ENCODE results near the gene TUBA3D.
"Not testable (repeated sequence)": the region's sequence is repeated elsewhere in the genome, so short reads cannot be mapped to it uniquely, and the experiment has no call there.

GRCh38 chr2:131440742-131441468 lies 35.0 kb upstream of the TUBA3D start:
- TF ChIP-seq POLR2AphosphoS5, POLR2A, EP300 (IDR thresholded peaks at IDR 0.05): not testable (repeated sequence)
- TF ChIP-seq, protein P1, sequence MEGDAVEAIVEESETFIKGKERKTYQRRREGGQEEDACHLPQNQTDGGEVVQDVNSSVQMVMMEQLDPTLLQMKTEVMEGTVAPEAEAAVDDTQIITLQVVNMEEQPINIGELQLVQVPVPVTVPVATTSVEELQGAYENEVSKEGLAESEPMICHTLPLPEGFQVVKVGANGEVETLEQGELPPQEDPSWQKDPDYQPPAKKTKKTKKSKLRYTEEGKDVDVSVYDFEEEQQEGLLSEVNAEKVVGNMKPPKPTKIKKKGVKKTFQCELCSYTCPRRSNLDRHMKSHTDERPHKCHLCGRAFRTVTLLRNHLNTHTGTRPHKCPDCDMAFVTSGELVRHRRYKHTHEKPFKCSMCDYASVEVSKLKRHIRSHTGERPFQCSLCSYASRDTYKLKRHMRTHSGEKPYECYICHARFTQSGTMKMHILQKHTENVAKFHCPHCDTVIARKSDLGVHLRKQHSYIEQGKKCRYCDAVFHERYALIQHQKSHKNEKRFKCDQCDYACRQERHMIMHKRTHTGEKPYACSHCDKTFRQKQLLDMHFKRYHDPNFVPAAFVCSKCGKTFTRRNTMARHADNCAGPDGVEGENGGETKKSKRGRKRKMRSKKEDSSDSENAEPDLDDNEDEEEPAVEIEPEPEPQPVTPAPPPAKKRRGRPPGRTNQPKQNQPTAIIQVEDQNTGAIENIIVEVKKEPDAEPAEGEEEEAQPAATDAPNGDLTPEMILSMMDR (IDR thresholded peaks at IDR 0.05), result not testable (repeated sequence)
